ENCODE data around the gene PPP1R3A.
"Not testable (repeated sequence)": the region's sequence is repeated elsewhere in the genome, so short reads cannot be mapped to it uniquely, and the experiment has no call there.

PPP1R3A gene

GRCh38 chr7:113918946-113919345, at the start of gene PPP1R3A:
Gene PPP1R3A (minus strand): TSS chr7:113919009. CDS start chr7:113918996, 13 bp downstream.
- in situ Hi-C loops (cut with MboI; ENCODE audit: low pct_unique_long_range_greater_than_20kb, low sequenced_read_pairs) = no loop called here

GRCh38 chr7:113963356-113963755, 44.5 kb upstream of the PPP1R3A start:
- DNase-seq = no peak

More at GRCh38 chr7:113918946-113919345, at the start of gene PPP1R3A:
- DNase-seq = peak; percentile 9

GRCh38 chr7:113959910-113960309, 41.1 kb upstream of the PPP1R3A start:
- in situ Hi-C loops (cut with MboI; ENCODE audit: low pct_unique_long_range_greater_than_20kb, low sequenced_read_pairs) = no loop called here
- no peak for DNase-seq

More at GRCh38 chr7:113963356-113963755, 44.5 kb upstream of the PPP1R3A start:
- in situ Hi-C loops (cut with MboI; ENCODE audit: low pct_unique_long_range_greater_than_20kb, low sequenced_read_pairs) = no loop called here

- in situ Hi-C loops (cut with MboI; ENCODE audit: low pct_unique_long_range_greater_than_20kb, low sequenced_read_pairs) = no loop called here
- no peak for DNase-seq
These were observed 36.3 kb upstream of the PPP1R3A start for GRCh38 chr7:113955157-113955556.

- in situ Hi-C loops (cut with MboI; ENCODE audit: low pct_unique_long_range_greater_than_20kb, low sequenced_read_pairs) = no loop called here
These were observed 34.7 kb upstream of the PPP1R3A start for GRCh38 chr7:113953553-113953952.

GRCh38 chr7:113945018-113945938, 26.5 kb upstream of the PPP1R3A start:
- in situ Hi-C loops (cut with MboI; ENCODE audit: low pct_unique_long_range_greater_than_20kb, low sequenced_read_pairs) = no loop called here
- no peak for DNase-seq

More at GRCh38 chr7:113953553-113953952, 34.7 kb upstream of the PPP1R3A start:
- DNase-seq = no peak

GRCh38 chr7:113936982-113937381, 18.2 kb upstream of the PPP1R3A start:
- in situ Hi-C loops (cut with MboI; ENCODE audit: low pct_unique_long_range_greater_than_20kb, low sequenced_read_pairs) = no loop called here
- no peak for DNase-seq

GRCh38 chr7:113936535-113936934, 17.7 kb upstream of the PPP1R3A start:
- DNase-seq = no peak

GRCh38 chr7:113929389-113929788, 10.6 kb upstream of the PPP1R3A start:
- DNase-seq; in situ Hi-C loops (cut with MboI; ENCODE audit: low pct_unique_long_range_greater_than_20kb, low sequenced_read_pairs): not testable (repeated sequence)

More at GRCh38 chr7:113936535-113936934, 17.7 kb upstream of the PPP1R3A start:
- in situ Hi-C loops (cut with MboI; ENCODE audit: low pct_unique_long_range_greater_than_20kb, low sequenced_read_pairs) = no loop called here

GRCh38 chr7:113928112-113928511, 9.3 kb upstream of the PPP1R3A start:
- in situ Hi-C loops (cut with MboI; ENCODE audit: low pct_unique_long_range_greater_than_20kb, low sequenced_read_pairs) = no loop called here
- no peak for DNase-seq

GRCh38 chr7:113922049-113922448, 3.2 kb upstream of the PPP1R3A start:
- in situ Hi-C loops (cut with MboI; ENCODE audit: low pct_unique_long_range_greater_than_20kb, low sequenced_read_pairs) = no loop called here
- DNase-seq = no peak

GRCh38 chr7:113921363-113921762, 2.6 kb upstream of the PPP1R3A start:
- no peak for DNase-seq
- in situ Hi-C loops (cut with MboI; ENCODE audit: low pct_unique_long_range_greater_than_20kb, low sequenced_read_pairs) = no loop called here

- no peak for DNase-seq
- in situ Hi-C loops (cut with MboI; ENCODE audit: low pct_unique_long_range_greater_than_20kb, low sequenced_read_pairs) = no loop called here
These were observed 969 bp downstream of the PPP1R3A start for GRCh38 chr7:113917840-113918239.

- peak; percentile 33 for DNase-seq
- in situ Hi-C loops (cut with MboI; ENCODE audit: low pct_unique_long_range_greater_than_20kb, low sequenced_read_pairs) = no loop called here
These were observed 2.9 kb downstream of the PPP1R3A start for GRCh38 chr7:113915956-113916355.

GRCh38 chr7:113912876-113913275, 5.9 kb downstream of the PPP1R3A start:
- in situ Hi-C loops (cut with MboI; ENCODE audit: low pct_unique_long_range_greater_than_20kb, low sequenced_read_pairs) = no loop called here

GRCh38 chr7:113907617-113908016, 11.2 kb downstream of the PPP1R3A start:
- no peak for DNase-seq
- in situ Hi-C loops (cut with MboI; ENCODE audit: low pct_unique_long_range_greater_than_20kb, low sequenced_read_pairs) = no loop called here

More at GRCh38 chr7:113912876-113913275, 5.9 kb downstream of the PPP1R3A start:
- DNase-seq = no peak

GRCh38 chr7:113904521-113904920, 14.3 kb downstream of the PPP1R3A start:
- in situ Hi-C loops (cut with MboI; ENCODE audit: low pct_unique_long_range_greater_than_20kb, low sequenced_read_pairs) = no loop called here
- DNase-seq = no peak

GRCh38 chr7:113892818-113893217, 26.0 kb downstream of the PPP1R3A start:
- no peak for DNase-seq
- in situ Hi-C loops (cut with MboI; ENCODE audit: low pct_unique_long_range_greater_than_20kb, low sequenced_read_pairs) = no loop called here

GRCh38 chr7:113891828-113892227, 27.0 kb downstream of the PPP1R3A start:
- DNase-seq = no peak
- in situ Hi-C loops (cut with MboI; ENCODE audit: low pct_unique_long_range_greater_than_20kb, low sequenced_read_pairs) = no loop called here

GRCh38 chr7:113891031-113891350, 27.8 kb downstream of the PPP1R3A start:
- DNase-seq = no peak
- in situ Hi-C loops (cut with MboI; ENCODE audit: low pct_unique_long_range_greater_than_20kb, low sequenced_read_pairs) = no loop called here
